Endothelial cell of umbilical vein (primary cell): ENCODE results near the gene SNX2. TPM values are rescaled to one million over a fixed set of nuclear protein-coding genes. Genes with fewer than 3 reads are reported as not detected.

ENCODE experiments used
- BruUV-seq: library from RNA; stranded (reverse); fragments of 400-500 nt; replicated peaks from 2 replicates; lab custom pipeline; 2021; lab: Mats Ljungman, UMichigan
- CTCF ChIA-PET: fragments of 300-600, 350-600 bp; sonication (Branson Sonifier 250); formaldehyde crosslinking; loops from one replicate; lab custom pipeline; 2021; ENCODE audit warnings: antibody characterized with exemption, inconsistent platforms; lab: Charles Lee
- POLR2A ChIA-PET: fragments of 300-600, 350-600 bp; sonication (Branson Sonifier 250); formaldehyde crosslinking; loops from one replicate; lab custom pipeline; 2021; ENCODE audit warnings: antibody characterized with exemption, inconsistent platforms; lab: Charles Lee
- DNase-seq: peaks from one replicate; pipeline ENCODE4 v3.0.0-alpha.2; 2011; ENCODE audit warnings: low read depth, low spot score
- FAIRE-seq: peaks from 2 replicates; lab custom pipeline; 2011; peaks lifted over from hg19 to GRCh38; lab: Jason Lieb, UNC
- H2AFZ ChIP-seq: 2 replicates; pipeline ENCODE4 v1.6.0; 2012; ENCODE audit warnings: low read depth, low read length, control low read depth, inconsistent platforms
- H3K27ac ChIP-seq: 2 replicates; pipeline ENCODE4 v1.5.1; 2011; ENCODE audit warnings: low read depth, mild to moderate bottlenecking, control low read depth, low read length, moderate library complexity; ENCODE audit not compliant: insufficient read depth
- H3K27me3 ChIP-seq, 2 experiments: 2 replicates each; pipeline versions ENCODE4 v1.6.0 to v1.6.1; 2011; ENCODE audit warnings: low read length in 2 of 2, mixed read lengths in 1 of 2; ENCODE audit not compliant: control insufficient read depth in 2 of 2, insufficient read depth in 2 of 2
- H3K36me3 ChIP-seq, 2 experiments: 2 replicates in 1 of 2; 3 replicates in 1 of 2; pipeline ENCODE4 v1.5.1; 2011; ENCODE audit warnings: low read length in 2 of 2, mild to moderate bottlenecking in 1 of 2, moderate library complexity in 1 of 2; ENCODE audit not compliant: control insufficient read depth in 2 of 2, insufficient read depth in 2 of 2; ENCODE audit errors: extremely low read depth in 1 of 2
- H3K4me1 ChIP-seq: 3 replicates; pipeline ENCODE4 v1.5.1; 2011; ENCODE audit warnings: mild to moderate bottlenecking, low read length; ENCODE audit not compliant: control insufficient read depth, insufficient read depth; ENCODE audit errors: extremely low read depth
- H3K4me2 ChIP-seq: 2 replicates; pipeline ENCODE4 v1.6.1; 2011; ENCODE audit warnings: low read length, control low read depth, mixed read lengths; ENCODE audit not compliant: insufficient read depth
- H3K4me3 ChIP-seq, 3 experiments: fragments of 200-600 bp in 1 of 3; sonication (generic), shearing (Covaris generic) in 1 of 3; replicated peaks in 1 of 3; 2 replicates each; pipeline ENCODE4 v1.5.1; 2011 to 2016; ENCODE audit warnings: control low read depth in 3 of 3, low read length in 3 of 3, mild to moderate bottlenecking in 2 of 3, inconsistent platforms in 1 of 3, low read depth in 1 of 3, moderate library complexity in 1 of 3; ENCODE audit not compliant: insufficient read depth in 1 of 3
- H3K79me2 ChIP-seq: 2 replicates; pipeline ENCODE4 v1.6.0; 2012; ENCODE audit warnings: low read length, inconsistent platforms; ENCODE audit not compliant: control insufficient read depth, insufficient read depth
- H3K9ac ChIP-seq: replicated peaks from 2 replicates; pipeline ENCODE3; 2011; ENCODE audit warnings: low read length, control low read depth; ENCODE audit not compliant: insufficient read depth; ENCODE audit errors: extremely low read depth
- H3K9me1 ChIP-seq: replicated peaks from 3 replicates; pipeline ENCODE4 v1.6.0; 2011; ENCODE audit warnings: mild to moderate bottlenecking, low read length; ENCODE audit not compliant: control insufficient read depth, insufficient read depth; ENCODE audit errors: extremely low read depth
- H3K9me3 ChIP-seq: replicated peaks from 2 replicates; pipeline ENCODE4 v1.5.1; 2012; ENCODE audit warnings: low read length, inconsistent platforms; ENCODE audit not compliant: control insufficient read depth, insufficient read depth
- H4K20me1 ChIP-seq: replicated peaks from 2 replicates; pipeline ENCODE3; 2011; ENCODE audit warnings: mild to moderate bottlenecking, low read length; ENCODE audit not compliant: control insufficient read depth, insufficient read depth; ENCODE audit errors: extremely low read depth
- EZH2 ChIP-seq: IDR thresholded peaks from 2 replicates; pipeline ENCODE4 v1.6.1; 2012; ENCODE audit warnings: borderline replicate concordance, low read depth, mild to moderate bottlenecking, moderate library complexity, low read length, inconsistent platforms; ENCODE audit not compliant: severe bottlenecking
- FOS ChIP-seq: IDR thresholded peaks from 2 replicates; pipeline ENCODE4 v1.6.1; 2011; ENCODE audit warnings: mild to moderate bottlenecking, low read length, moderate library complexity, borderline replicate concordance; ENCODE audit not compliant: insufficient read depth
- GATA2 ChIP-seq: IDR thresholded peaks from 2 replicates; pipeline ENCODE4 v1.7.0; 2011; ENCODE audit warnings: low read depth, mild to moderate bottlenecking, moderate library complexity, mixed read lengths, low read length; ENCODE audit not compliant: insufficient read length, insufficient read depth
- JUN ChIP-seq: IDR thresholded peaks from 2 replicates; pipeline ENCODE4 v1.6.1; 2011; ENCODE audit warnings: borderline replicate concordance, low read depth; ENCODE audit not compliant: insufficient read length, insufficient read depth
- MYC ChIP-seq: IDR thresholded peaks from one replicate; pipeline ENCODE4 v1.6.1; 2011; ENCODE audit warnings: mild to moderate bottlenecking, low read depth, low read length
- POLR2A ChIP-seq: IDR thresholded peaks from 2 replicates; pipeline ENCODE4 v1.6.1; 2012; ENCODE audit warnings: low read depth, mild to moderate bottlenecking, control low read depth, low read length
- POLR2AphosphoS5 ChIP-seq: IDR thresholded peaks from 2 replicates; pipeline ENCODE4 v1.6.1; 2012; ENCODE audit warnings: low read depth, mild to moderate bottlenecking, control low read depth, low read length, moderate library complexity; ENCODE audit not compliant: insufficient read depth
- dilution Hi-C: fragments of 300-500 bp; cut with MboI; formaldehyde crosslinking; loops from one replicate; pipeline ENCODE4 v1.15.0; 2019; ENCODE audit warnings: low sequenced_read_pairs; ENCODE audit not compliant: extremely low pct_ligation_motif_present
- intact Hi-C: fragments of 100-400 bp; cut with micrococcal nuclease; formaldehyde crosslinking; loops from one replicate; pipeline ENCODE4 v1.10.0; 2022
- polyA plus RNA-seq, 4 experiments: library from polyadenylated mRNA; depleted of rRNA in 3 of 4; stranded (reverse) in 3 of 4; unstranded in 1 of 4; fragments of >200 nt; gene quantifications; 2 replicates each; pipeline versions ENCODE4 v1.2.1 to v1.2.3, GENCODE V29; 2011 to 2012; ENCODE audit warnings: missing spikeins in 1 of 4
- total RNA-seq: library from RNA; stranded (reverse); gene quantifications from 2 replicates; pipeline ENCODE4 v1.2.3, GENCODE V29; 2021
- TF ChIP-seq, protein P1 (sequence below), 2 donors: IDR thresholded peaks; 1 replicate in 1 of 2; 2 replicates in 1 of 2; pipeline ENCODE4 v1.5.1; 2011; ENCODE audit warnings: low read length in 2 of 2, mild to moderate bottlenecking in 2 of 2, moderate library complexity in 2 of 2, control low read depth in 1 of 2, inconsistent platforms in 1 of 2, low read depth in 1 of 2; ENCODE audit not compliant: insufficient read depth in 1 of 2; ENCODE audit errors: extremely low read depth in 1 of 2
- TF ChIP-seq, protein P2 (sequence below): IDR thresholded peaks from 2 replicates; pipeline ENCODE4 v1.6.1; 2011; ENCODE audit not compliant: insufficient read depth, insufficient read length

SNX2 gene
- total and polyA plus RNA-seq, 2 donors (not counting 3 experiments of a cell fraction or from before 2014, with no cell fraction given), result 14.4 to 51.2 TPM

DNA sequence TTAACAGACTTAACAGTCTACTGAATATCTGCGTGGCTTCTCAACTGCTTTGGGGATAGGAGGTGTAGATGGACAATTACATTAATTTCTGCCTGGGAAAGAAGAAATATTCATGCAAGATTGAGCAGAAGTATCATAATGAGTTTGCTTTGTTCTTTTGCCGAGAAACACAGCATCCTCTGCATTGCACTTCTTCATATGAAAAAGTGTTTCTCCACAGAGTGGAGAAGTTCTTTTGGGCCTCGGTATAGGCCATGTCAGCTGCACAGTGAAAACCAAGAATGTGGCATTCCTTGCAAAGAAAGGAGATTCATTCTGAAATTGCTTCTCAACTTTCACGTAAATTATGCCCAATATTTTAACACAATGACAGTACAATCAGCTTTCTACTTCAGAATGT lies 17.6 kb upstream of the SNX2 start:
- peaks cover 13% of the 10 kb centered on the region for H3K4me1 ChIP-seq
- FAIRE-seq (no peak), DNase-seq (no peak)
- intact Hi-C loops, result no loop called here
- no peaks in the 10 kb centered on the region for H3K36me3 ChIP-seq
- dilution Hi-C loops, result no loop called here
- H3K9me3 ChIP-seq, result no peaks in the 10 kb centered on the region
- H4K20me1 ChIP-seq, result no peaks in the 10 kb centered on the region
- H3K4me2 ChIP-seq, result no peak overlapping the region
- BruUV-seq, result no TSS peak
- no peaks in the 10 kb centered on the region for H3K79me2 ChIP-seq
- H3K9ac ChIP-seq, result no peak overlapping the region
- H3K4me3 ChIP-seq, result no peak overlapping the region
- ChIA-PET CTCF (interaction anchor here (1.5 kb wide), 1 partner anchor 53 kb away, joined by 6 read pairs; no protein-coding TSS in a partner anchor), POLR2A (no interaction called here)
- H3K9me1 ChIP-seq, result no peaks in the 10 kb centered on the region
- no peak for TF ChIP-seq JUN
- TF ChIP-seq, protein P1, sequence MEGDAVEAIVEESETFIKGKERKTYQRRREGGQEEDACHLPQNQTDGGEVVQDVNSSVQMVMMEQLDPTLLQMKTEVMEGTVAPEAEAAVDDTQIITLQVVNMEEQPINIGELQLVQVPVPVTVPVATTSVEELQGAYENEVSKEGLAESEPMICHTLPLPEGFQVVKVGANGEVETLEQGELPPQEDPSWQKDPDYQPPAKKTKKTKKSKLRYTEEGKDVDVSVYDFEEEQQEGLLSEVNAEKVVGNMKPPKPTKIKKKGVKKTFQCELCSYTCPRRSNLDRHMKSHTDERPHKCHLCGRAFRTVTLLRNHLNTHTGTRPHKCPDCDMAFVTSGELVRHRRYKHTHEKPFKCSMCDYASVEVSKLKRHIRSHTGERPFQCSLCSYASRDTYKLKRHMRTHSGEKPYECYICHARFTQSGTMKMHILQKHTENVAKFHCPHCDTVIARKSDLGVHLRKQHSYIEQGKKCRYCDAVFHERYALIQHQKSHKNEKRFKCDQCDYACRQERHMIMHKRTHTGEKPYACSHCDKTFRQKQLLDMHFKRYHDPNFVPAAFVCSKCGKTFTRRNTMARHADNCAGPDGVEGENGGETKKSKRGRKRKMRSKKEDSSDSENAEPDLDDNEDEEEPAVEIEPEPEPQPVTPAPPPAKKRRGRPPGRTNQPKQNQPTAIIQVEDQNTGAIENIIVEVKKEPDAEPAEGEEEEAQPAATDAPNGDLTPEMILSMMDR (IDR thresholded peaks at IDR 0.05; ENCODE audit: extremely low read depth in 1 of 2, insufficient read depth in 1 of 2, low read depth in 1 of 2, low read length in 2 of 2), result no peak
- TF ChIP-seq POLR2AphosphoS5, result no peak
- no peak for TF ChIP-seq GATA2
- TF ChIP-seq, protein P2, sequence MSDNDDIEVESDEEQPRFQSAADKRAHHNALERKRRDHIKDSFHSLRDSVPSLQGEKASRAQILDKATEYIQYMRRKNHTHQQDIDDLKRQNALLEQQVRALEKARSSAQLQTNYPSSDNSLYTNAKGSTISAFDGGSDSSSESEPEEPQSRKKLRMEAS, result no peak
- TF ChIP-seq POLR2A, result no peak
- TF ChIP-seq EZH2, result no peak
- TF ChIP-seq FOS, result no peak
- no peak for TF ChIP-seq MYC
- H3K27ac ChIP-seq, result no peak overlapping the region
- no peak overlapping the region for H2AFZ ChIP-seq
- no peaks in the 10 kb centered on the region for H3K27me3 ChIP-seq
